H9 (cell line): Measurements from ENCODE around the gene CPNE5. TPM values are rescaled to one million over a fixed set of nuclear protein-coding genes. Genes with fewer than 3 reads are reported as not detected.

Experiments
- DNase-seq: peaks from one replicate; pipeline ENCODE4 v3.0.0-alpha.2; 2017
- H2AFZ ChIP-seq: one replicate; pipeline ENCODE4 v1.6.1; 2013; ENCODE audit warnings: mild to moderate bottlenecking, low read length, control low read depth, moderate library complexity
- H2AK5ac ChIP-seq: 2 replicates; pipeline ENCODE4 v1.6.1; 2013; ENCODE audit warnings: low read length, control low read depth, mixed read lengths; ENCODE audit not compliant: insufficient read length
- H2BK120ac ChIP-seq: one replicate; pipeline ENCODE4 v1.6.1; 2013; ENCODE audit warnings: low read depth, mild to moderate bottlenecking, low read length, control low read depth, inconsistent platforms; ENCODE audit not compliant: poor library complexity, severe bottlenecking
- H2BK12ac ChIP-seq: 2 replicates; pipeline ENCODE4 v1.6.1; 2013; ENCODE audit warnings: low read length, control low read depth, mixed read lengths, low read depth; ENCODE audit not compliant: insufficient read length
- H2BK15ac ChIP-seq: 2 replicates; pipeline ENCODE4 v1.6.1; 2013; ENCODE audit warnings: low read depth, low read length, control low read depth
- H2BK20ac ChIP-seq: one replicate; pipeline ENCODE4 v1.6.1; 2013; ENCODE audit warnings: low read depth, mild to moderate bottlenecking, low read length, control low read depth, inconsistent platforms; ENCODE audit not compliant: poor library complexity, severe bottlenecking
- H2BK5ac ChIP-seq: 2 replicates; pipeline ENCODE4 v1.6.1; 2013; ENCODE audit warnings: low read length, control low read depth, mixed read lengths; ENCODE audit not compliant: insufficient read length
- H3K14ac ChIP-seq: 2 replicates; pipeline ENCODE4 v1.6.1; 2013; ENCODE audit warnings: low read length, control low read depth; ENCODE audit not compliant: insufficient read depth
- H3K18ac ChIP-seq: 2 replicates; pipeline ENCODE4 v1.6.1; 2013; ENCODE audit warnings: low read depth, mild to moderate bottlenecking, mixed read lengths, low read length, control low read depth; ENCODE audit not compliant: insufficient read length
- H3K23ac ChIP-seq: 2 replicates; pipeline ENCODE4 v1.6.1; 2013; ENCODE audit warnings: low read length, control low read depth, mixed read lengths, low read depth; ENCODE audit not compliant: insufficient read length
- H3K23me2 ChIP-seq: 2 replicates; pipeline ENCODE4 v1.6.1; 2013; ENCODE audit warnings: low read depth, mild to moderate bottlenecking, mixed read lengths, low read length, control low read depth; ENCODE audit not compliant: insufficient read length, poor library complexity, severe bottlenecking
- H3K27ac ChIP-seq: 2 replicates; pipeline ENCODE4 v1.5.1; 2013; ENCODE audit warnings: low read length, control low read depth, mixed read lengths, low read depth; ENCODE audit not compliant: insufficient read length
- H3K27me3 ChIP-seq: 2 replicates; pipeline ENCODE4 v1.6.1; 2013; ENCODE audit warnings: low read length, control low read depth, inconsistent platforms; ENCODE audit not compliant: insufficient read depth
- H3K4ac ChIP-seq: 2 replicates; pipeline ENCODE4 v1.6.1; 2013; ENCODE audit warnings: low read depth, mild to moderate bottlenecking, control low read depth, inconsistent platforms, low read length, moderate library complexity
- H3K4me1 ChIP-seq: 2 replicates; pipeline ENCODE4 v1.6.1; 2013; ENCODE audit warnings: low read length, control low read depth, inconsistent platforms; ENCODE audit not compliant: insufficient read depth
- H3K4me2 ChIP-seq: 2 replicates; pipeline ENCODE4 v1.6.1; 2013; ENCODE audit warnings: low read length, control low read depth, mixed read lengths; ENCODE audit not compliant: insufficient read length, insufficient read depth
- H3K56ac ChIP-seq: 2 replicates; pipeline ENCODE4 v1.6.1; 2013; ENCODE audit warnings: low read depth, mild to moderate bottlenecking, mixed read lengths, low read length, control low read depth; ENCODE audit not compliant: insufficient read length
- H3K79me1 ChIP-seq: 2 replicates; pipeline ENCODE4 v1.6.1; 2013; ENCODE audit warnings: low read depth, mild to moderate bottlenecking, moderate library complexity, low read length, control low read depth, inconsistent platforms; ENCODE audit not compliant: insufficient read depth, poor library complexity, severe bottlenecking
- H3K79me2 ChIP-seq: 2 replicates; pipeline ENCODE4 v1.6.1; 2013; ENCODE audit warnings: low read length, control low read depth, inconsistent platforms; ENCODE audit not compliant: insufficient read depth
- H3K9ac ChIP-seq: 2 replicates; pipeline ENCODE4 v1.6.1; 2013; ENCODE audit warnings: low read length, control low read depth, mixed read lengths; ENCODE audit not compliant: insufficient read length; ENCODE audit errors: extremely low read depth
- H3K9me3 ChIP-seq: one replicate; pipeline ENCODE4 v1.6.1; 2013; ENCODE audit warnings: low read depth, low read length, inconsistent platforms; ENCODE audit not compliant: control insufficient read depth
- H3T11ph ChIP-seq: one replicate; pipeline ENCODE4 v1.6.1; 2013; ENCODE audit warnings: mild to moderate bottlenecking, low read length, control low read depth, inconsistent platforms
- H4K20me1 ChIP-seq: one replicate; pipeline ENCODE4 v1.6.1; 2013; ENCODE audit not compliant: control insufficient read depth, insufficient read length, insufficient read depth
- H4K5ac ChIP-seq: 2 replicates; pipeline ENCODE4 v1.6.1; 2013; ENCODE audit warnings: low read depth, mild to moderate bottlenecking, mixed read lengths, low read length, control low read depth; ENCODE audit not compliant: insufficient read length
- H4K8ac ChIP-seq: replicated peaks from 2 replicates; pipeline ENCODE4 v1.6.1; 2013; ENCODE audit warnings: low read length, control low read depth, mixed read lengths, low read depth; ENCODE audit not compliant: insufficient read length
- H4K91ac ChIP-seq: 2 replicates; pipeline ENCODE4 v1.6.1; 2013; ENCODE audit warnings: low read depth, mild to moderate bottlenecking, moderate library complexity, mixed read lengths, low read length, control low read depth; ENCODE audit not compliant: insufficient read length
- H3K27ac Mint-ChIP-seq, 3 experiments: 2 replicates in 2 of 3; 3 replicates in 1 of 3; pipeline ENCODE4 v1.8.0; 2020 to 2021; ENCODE audit warnings: mixed read lengths in 3 of 3, mild to moderate bottlenecking in 1 of 3, moderate library complexity in 1 of 3
- H3K27me3 Mint-ChIP-seq: 2 replicates; pipeline ENCODE4 v1.8.0; 2021; ENCODE audit warnings: low read depth, mild to moderate bottlenecking, moderate library complexity, mixed read lengths
- H3K36me3 Mint-ChIP-seq, 3 experiments: 2 replicates in 2 of 3; 3 replicates in 1 of 3; pipeline ENCODE4 v1.8.0; 2020 to 2021; ENCODE audit warnings: low read depth in 3 of 3, mixed read lengths in 3 of 3; ENCODE audit not compliant: insufficient read depth in 1 of 3
- H3K4me1 Mint-ChIP-seq, 2 experiments: 2 replicates each; pipeline ENCODE4 v1.8.0; 2020; ENCODE audit warnings: mixed read lengths in 2 of 2
- H3K4me3 Mint-ChIP-seq, 2 experiments: 2 replicates in 1 of 2; 3 replicates in 1 of 2; pipeline ENCODE4 v1.8.0; 2020 to 2021; ENCODE audit warnings: mild to moderate bottlenecking in 2 of 2, mixed read lengths in 2 of 2, moderate library complexity in 1 of 2
- H3K9me3 Mint-ChIP-seq, 2 experiments: 2 replicates in 1 of 2; 3 replicates in 1 of 2; pipeline ENCODE4 v1.8.0; 2020; ENCODE audit warnings: mild to moderate bottlenecking in 2 of 2, mixed read lengths in 2 of 2, moderate library complexity in 1 of 2
- WGBS: extraction: QIAGEN DNeasy Blood & Tissue Kit; methylation state at CpG from one replicate; pipeline ENCODE4 v1.1.7; 2013; ENCODE audit warnings: missing lambda C conversion rate, low lambda C conversion rate, mixed read lengths; ENCODE audit not compliant: insufficient read length; ENCODE audit errors: extremely low coverage; 5-methylcytosine and 5-hydroxymethylcytosine counted together
- total RNA-seq: library from RNA; stranded (reverse); gene quantifications from 2 replicates; pipeline ENCODE4 v1.2.1, GENCODE V29; 2021
- TF ChIP-seq, protein P1 (sequence below): fragments of 200-600 bp; sonication (generic); conservative IDR thresholded peaks from 3 replicates; pipeline ENCODE4 v1.8.0; 2021; ENCODE audit warnings: antibody characterized with exemption, mild to moderate bottlenecking

Gene CPNE5
- total RNA-seq, 1 experiment from 2014 or later, result 0.52 TPM

DNA sequence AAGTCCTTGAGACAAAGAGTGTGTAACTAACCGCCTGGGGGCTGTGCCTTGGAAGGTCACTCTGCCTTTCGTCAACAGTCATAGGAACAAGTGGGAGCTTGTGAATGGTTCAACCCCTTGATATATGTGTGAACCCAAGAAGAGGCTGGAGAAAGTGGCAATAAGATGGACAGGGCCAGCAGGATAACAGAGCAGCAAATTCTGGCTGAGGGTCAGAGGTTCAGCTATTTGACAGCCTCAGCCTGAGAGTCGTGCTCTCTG, 54.9 kb downstream of the CPNE5 start:
- no peak overlapping the region for H2BK15ac ChIP-seq
- no peak overlapping the region for H3K4me3 Mint-ChIP-seq
- no peak overlapping the region for H3K4me2 ChIP-seq
- no peaks in the 10 kb centered on the region for H3K27me3 Mint-ChIP-seq
- H3K4ac ChIP-seq, result no peak overlapping the region
- H3K27ac ChIP-seq, result no peak overlapping the region
- H3K9me3 ChIP-seq, result no peaks in the 10 kb centered on the region
- no peak overlapping the region for H2BK5ac ChIP-seq
- no peak overlapping the region for H3K9ac ChIP-seq
- no peaks in the 10 kb centered on the region for H3K27me3 ChIP-seq
- no peaks in the 10 kb centered on the region for H3K79me1 ChIP-seq
- no peak overlapping the region for H3T11ph ChIP-seq
- no peaks in the 10 kb centered on the region; a peak in 1 of 7 replicates for H3K36me3 Mint-ChIP-seq
- H2AFZ ChIP-seq, result no peak overlapping the region
- WGBS, result no CpG with 5 or more reads among the region's 3 CpGs
- H4K5ac ChIP-seq, result no peak overlapping the region
- no peaks in the 10 kb centered on the region for H3K79me2 ChIP-seq
- no peak overlapping the region for H2BK12ac ChIP-seq
- no peak overlapping the region for H3K18ac ChIP-seq
- H3K27ac Mint-ChIP-seq, result peak overlapping the region in 1 of 3 experiments; percentile 20; a peak in 1 of 7 replicates
- no peak overlapping the region for H3K14ac ChIP-seq
- no peaks in the 10 kb centered on the region for H3K23me2 ChIP-seq
- no peak overlapping the region for H2BK20ac ChIP-seq
- no peaks in the 10 kb centered on the region for H4K20me1 ChIP-seq
- H2AK5ac ChIP-seq, result no peak overlapping the region
- no peak overlapping the region for H3K56ac ChIP-seq
- no peak overlapping the region for H2BK120ac ChIP-seq
- TF ChIP-seq, protein P1, sequence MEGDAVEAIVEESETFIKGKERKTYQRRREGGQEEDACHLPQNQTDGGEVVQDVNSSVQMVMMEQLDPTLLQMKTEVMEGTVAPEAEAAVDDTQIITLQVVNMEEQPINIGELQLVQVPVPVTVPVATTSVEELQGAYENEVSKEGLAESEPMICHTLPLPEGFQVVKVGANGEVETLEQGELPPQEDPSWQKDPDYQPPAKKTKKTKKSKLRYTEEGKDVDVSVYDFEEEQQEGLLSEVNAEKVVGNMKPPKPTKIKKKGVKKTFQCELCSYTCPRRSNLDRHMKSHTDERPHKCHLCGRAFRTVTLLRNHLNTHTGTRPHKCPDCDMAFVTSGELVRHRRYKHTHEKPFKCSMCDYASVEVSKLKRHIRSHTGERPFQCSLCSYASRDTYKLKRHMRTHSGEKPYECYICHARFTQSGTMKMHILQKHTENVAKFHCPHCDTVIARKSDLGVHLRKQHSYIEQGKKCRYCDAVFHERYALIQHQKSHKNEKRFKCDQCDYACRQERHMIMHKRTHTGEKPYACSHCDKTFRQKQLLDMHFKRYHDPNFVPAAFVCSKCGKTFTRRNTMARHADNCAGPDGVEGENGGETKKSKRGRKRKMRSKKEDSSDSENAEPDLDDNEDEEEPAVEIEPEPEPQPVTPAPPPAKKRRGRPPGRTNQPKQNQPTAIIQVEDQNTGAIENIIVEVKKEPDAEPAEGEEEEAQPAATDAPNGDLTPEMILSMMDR, result no peak
- no peak overlapping the region for H3K23ac ChIP-seq
- H3K9me3 Mint-ChIP-seq, result peaks cover 2 to 4% of the 10 kb centered on the region in 2 experiments; a peak in 3 of 5 replicates
- no peak overlapping the region for H4K91ac ChIP-seq
- H3K4me1 Mint-ChIP-seq, result peaks cover 31 to 49% of the 10 kb centered on the region in 2 experiments
- peaks cover 7% of the 10 kb centered on the region; the same call in 1 of the 2 replicates for H3K4me1 ChIP-seq
- DNase-seq, result no peak
- H4K8ac ChIP-seq, result no peak overlapping the region
